ACC112 (cell line): Measurements from ENCODE around the gene KRTAP5-8.
"Not testable (repeated sequence)": the region's sequence is repeated elsewhere in the genome, so short reads cannot be mapped to it uniquely, and the experiment has no call there.

ENCODE experiments used
- H2AFZ ChIP-seq: fragments of 200-600 bp; sonication (generic); one replicate; pipeline ENCODE4 v1.6.0; 2017; ENCODE audit warnings: antibody characterized with exemption, low read length; ENCODE audit not compliant: unreplicated experiment
- H3K27ac ChIP-seq: fragments of 200-600 bp; sonication (generic); 2 replicates; pipeline ENCODE4 v1.5.1; 2014; ENCODE audit warnings: low read depth, mild to moderate bottlenecking, antibody characterized with exemption, low read length, moderate library complexity
- H3K27me3 ChIP-seq: fragments of 200-600 bp; sonication (generic); 2 replicates; pipeline ENCODE4 v1.6.1; 2014; ENCODE audit warnings: mild to moderate bottlenecking, antibody characterized with exemption, low read length, moderate library complexity, mixed read lengths; ENCODE audit not compliant: insufficient read depth
- H3K36me3 ChIP-seq: fragments of 200-600 bp; sonication (generic); 2 replicates; pipeline ENCODE4 v1.6.1; 2016; ENCODE audit warnings: mild to moderate bottlenecking, antibody characterized with exemption, low read length, moderate library complexity, mixed read lengths; ENCODE audit not compliant: insufficient read depth
- H3K4me1 ChIP-seq: fragments of 200-600 bp; sonication (generic); one replicate; pipeline ENCODE4 v1.6.1; 2016; ENCODE audit warnings: low read length, mixed read lengths; ENCODE audit not compliant: insufficient read depth, unreplicated experiment, control insufficient read depth
- H3K4me3 ChIP-seq: fragments of 200-600 bp; sonication (generic); 2 replicates; pipeline ENCODE4 v1.5.1; 2014; ENCODE audit warnings: mild to moderate bottlenecking, low read depth, low read length
- H3K79me2 ChIP-seq: fragments of 200-600 bp; sonication (generic); one replicate; pipeline ENCODE4 v1.6.0; 2016; ENCODE audit warnings: low read length; ENCODE audit not compliant: control insufficient read depth, unreplicated experiment, insufficient read depth

The KRTAP5-8 gene

GRCh38 chr11:71576688-71577465 lies 39.1 kb downstream of the KRTAP5-8 start:
- H3K79me2 ChIP-seq, H2AFZ ChIP-seq, H3K4me1 ChIP-seq, H3K36me3 ChIP-seq, H3K27ac ChIP-seq, H3K4me3 ChIP-seq: not testable (repeated sequence)
- H3K27me3 ChIP-seq = peaks cover 43% of the 10 kb centered on the region

DNA sequence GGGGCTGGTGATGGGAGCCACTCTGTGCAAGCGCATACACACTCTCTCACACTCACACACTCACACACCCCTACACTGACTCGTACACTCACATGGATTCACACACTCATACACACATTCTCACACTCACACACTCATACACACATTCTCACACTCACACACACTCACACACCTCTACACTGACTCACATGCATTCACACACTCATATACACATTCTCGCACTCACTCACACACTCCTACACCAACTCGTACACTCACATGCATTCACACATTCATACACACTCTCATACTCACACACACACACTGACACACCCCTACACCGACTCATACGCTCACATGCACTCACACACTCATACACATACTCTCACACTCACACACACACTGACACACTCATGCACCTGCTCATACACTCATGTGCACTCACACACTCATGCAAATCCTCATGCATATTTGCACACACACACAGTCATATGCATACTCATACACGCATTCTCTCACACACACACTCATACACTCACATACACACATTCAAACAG lies 39.7 kb downstream of the KRTAP5-8 start:
- H3K79me2 ChIP-seq = no peaks in the 10 kb centered on the region
- H3K27me3 ChIP-seq = peaks cover 48% of the 10 kb centered on the region
- H3K36me3 ChIP-seq = no peaks in the 10 kb centered on the region
- no peak overlapping the region for H3K27ac ChIP-seq
- no peak overlapping the region for H3K4me3 ChIP-seq
- no peak overlapping the region for H2AFZ ChIP-seq
- no peaks in the 10 kb centered on the region for H3K4me1 ChIP-seq

DNA sequence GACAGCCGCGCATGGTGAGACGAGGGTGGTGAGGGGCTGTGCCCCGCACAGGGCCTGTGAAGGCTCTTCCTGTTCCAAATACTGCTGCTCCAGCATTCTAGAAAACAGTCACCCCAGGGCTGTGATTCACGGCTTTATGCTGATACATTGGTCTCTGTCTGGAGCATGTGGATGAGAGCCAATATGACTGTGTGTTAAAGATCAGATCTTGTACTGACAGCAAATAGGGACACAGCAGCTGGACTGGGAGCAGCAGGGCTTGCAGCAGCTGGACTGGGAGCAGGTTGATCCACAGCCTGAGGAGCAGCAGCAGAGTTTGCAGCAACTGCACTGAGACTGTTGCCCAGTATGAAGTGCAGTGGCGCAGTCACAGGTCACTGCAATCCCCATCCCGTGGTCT lies 41.7 kb downstream of the KRTAP5-8 start:
- not testable (repeated sequence) for H3K27ac ChIP-seq, H2AFZ ChIP-seq, H3K4me1 ChIP-seq, H3K4me3 ChIP-seq, H3K79me2 ChIP-seq, H3K36me3 ChIP-seq
- H3K27me3 ChIP-seq = peaks cover 36% of the 10 kb centered on the region

GRCh38 chr11:71580057-71581003 lies 42.5 kb downstream of the KRTAP5-8 start:
- no peak overlapping the region for H3K4me3 ChIP-seq
- H3K4me1 ChIP-seq = no peaks in the 10 kb centered on the region
- H3K79me2 ChIP-seq = no peaks in the 10 kb centered on the region
- no peak overlapping the region for H2AFZ ChIP-seq
- no peak overlapping the region for H3K27ac ChIP-seq
- peaks cover 29% of the 10 kb centered on the region for H3K27me3 ChIP-seq
- H3K36me3 ChIP-seq = no peaks in the 10 kb centered on the region

DNA sequence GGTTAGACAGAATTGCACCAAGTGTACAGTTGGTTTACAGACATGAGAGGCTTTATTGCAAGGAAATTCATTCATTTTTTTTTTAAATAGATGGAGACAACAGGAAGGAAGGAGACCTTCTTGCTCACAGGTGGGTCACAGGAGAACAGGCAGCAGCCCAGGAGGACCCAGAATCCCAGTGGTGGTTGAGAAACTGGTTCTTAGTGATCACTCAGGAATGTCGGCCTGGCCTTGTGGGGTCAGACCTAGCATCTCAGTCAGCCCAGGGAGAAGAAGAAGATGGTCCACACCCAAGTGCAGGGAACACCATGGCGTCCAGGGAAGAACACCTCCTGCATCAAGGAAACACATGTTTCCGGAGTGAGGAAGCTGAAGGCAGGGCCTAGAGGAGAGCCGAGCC lies 44.0 kb downstream of the KRTAP5-8 start:
- H2AFZ ChIP-seq = no peak overlapping the region
- peaks cover 16% of the 10 kb centered on the region for H3K27me3 ChIP-seq
- H3K4me1 ChIP-seq = no peaks in the 10 kb centered on the region
- H3K36me3 ChIP-seq = no peaks in the 10 kb centered on the region
- H3K4me3 ChIP-seq = no peak overlapping the region
- no peak overlapping the region for H3K27ac ChIP-seq
- no peaks in the 10 kb centered on the region for H3K79me2 ChIP-seq

DNA sequence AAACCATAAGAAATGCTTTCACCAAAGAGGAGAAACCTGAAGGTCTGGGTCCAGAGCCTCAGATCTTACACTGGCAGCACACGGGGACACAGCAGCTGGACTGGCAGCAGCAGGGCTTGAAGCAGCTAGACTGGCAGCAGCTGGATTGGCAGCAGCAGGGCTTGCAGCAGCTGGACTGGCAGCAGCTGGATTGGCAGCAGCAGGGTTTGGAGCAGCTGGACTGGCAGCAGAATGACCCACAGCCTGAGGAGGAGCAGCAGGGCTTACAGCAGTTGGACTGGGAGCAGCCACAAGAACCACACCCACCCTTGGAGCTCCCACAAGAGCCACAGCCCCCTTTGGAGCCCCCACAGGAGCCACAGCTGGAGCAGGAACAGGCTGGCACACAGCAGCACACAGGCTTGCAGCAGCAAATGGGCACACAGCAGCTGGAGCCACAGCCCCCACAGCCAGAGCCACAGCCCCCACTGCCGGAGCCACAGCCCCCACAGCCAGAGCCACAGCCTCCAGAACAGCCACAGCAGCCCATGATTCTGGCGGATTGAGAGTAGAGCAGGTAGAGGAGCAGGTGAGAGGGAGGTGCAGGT lies 44.6 kb downstream of the KRTAP5-8 start, which contains the start of gene KRTAP5-11:
TSS of gene KRTAP5-11 (minus strand) at position 567 of the 587 bp plus-strand sequence. CDS start at position 529, 38 bp downstream.
- no peak within 1 kb of the TSS for H2AFZ ChIP-seq
- no peaks in the 10 kb centered on the region for H3K4me1 ChIP-seq
- no peaks in the 10 kb centered on the region for H3K36me3 ChIP-seq
- H3K4me3 ChIP-seq = no peak within 1 kb of the TSS
- peaks cover 16% of the 10 kb centered on the region for H3K27me3 ChIP-seq
- H3K79me2 ChIP-seq = no peaks in the 10 kb centered on the region
- no peak within 1 kb of the TSS for H3K27ac ChIP-seq

DNA sequence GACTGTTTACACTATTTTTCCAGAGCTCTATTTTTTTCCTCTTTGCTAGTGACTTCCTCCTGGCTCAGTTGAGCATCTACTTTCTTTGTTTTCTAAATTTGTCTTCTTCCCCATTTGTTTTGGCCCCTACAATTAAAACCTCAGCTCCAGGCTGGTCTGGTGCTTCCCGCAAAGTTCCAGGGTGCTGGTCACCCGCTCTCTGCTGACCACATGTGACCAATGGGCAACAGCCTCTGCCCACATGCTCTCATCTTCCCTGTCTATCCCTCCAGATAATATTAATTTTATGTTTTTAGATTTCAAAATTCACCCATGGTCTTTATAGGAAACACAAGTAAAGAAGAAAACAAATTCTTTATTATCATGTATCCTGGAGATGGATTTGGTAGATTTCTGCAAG lies 45.1 kb downstream of the KRTAP5-8 start:
- H2AFZ ChIP-seq, H3K27ac ChIP-seq, H3K4me3 ChIP-seq, H3K79me2 ChIP-seq, H3K36me3 ChIP-seq, H3K4me1 ChIP-seq: not testable (repeated sequence)
- H3K27me3 ChIP-seq = peaks cover 16% of the 10 kb centered on the region

DNA sequence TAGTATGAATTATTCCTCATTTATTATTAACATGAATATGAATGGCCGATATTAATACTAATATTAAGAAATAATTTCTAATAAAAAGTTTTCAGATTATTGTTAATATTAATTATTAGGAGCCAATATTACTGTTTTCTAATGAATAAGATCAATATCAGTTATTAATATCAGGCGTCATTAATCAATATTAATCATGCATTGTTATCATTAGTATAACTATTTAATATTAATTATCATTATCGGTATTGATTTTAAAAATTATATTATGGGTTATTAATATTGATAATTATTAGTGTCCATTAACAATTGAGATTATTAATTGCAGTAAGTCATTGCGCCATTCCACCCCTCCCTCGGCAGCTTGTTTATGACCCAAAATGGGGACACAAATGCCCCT lies 47.8 kb downstream of the KRTAP5-8 start:
- H2AFZ ChIP-seq, H3K4me1 ChIP-seq, H3K79me2 ChIP-seq, H3K27ac ChIP-seq, H3K4me3 ChIP-seq, H3K36me3 ChIP-seq: not testable (repeated sequence)
- H3K27me3 ChIP-seq = peaks cover 16% of the 10 kb centered on the region

DNA sequence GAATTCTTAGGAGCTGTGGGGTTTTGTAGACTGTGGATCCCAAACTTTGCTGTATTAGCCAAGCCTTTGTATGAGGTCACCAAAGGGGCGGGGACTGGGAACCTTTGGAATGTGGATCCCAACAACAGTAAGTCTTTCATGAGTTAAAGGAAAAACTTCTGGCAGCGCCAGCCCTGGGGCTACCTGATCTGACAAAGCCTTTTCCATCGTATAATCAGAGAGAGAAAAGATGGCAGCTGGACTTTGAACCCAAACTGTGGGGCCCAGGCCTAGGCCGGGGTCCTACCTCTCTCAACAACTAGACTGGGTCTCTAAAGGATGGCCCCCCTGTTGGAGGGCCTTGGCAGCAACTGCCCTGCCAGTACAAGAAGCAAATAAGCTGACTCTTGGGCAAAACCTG lies 50.5 kb downstream of the KRTAP5-8 start:
- not testable (repeated sequence) for H3K4me1 ChIP-seq, H3K36me3 ChIP-seq, H3K79me2 ChIP-seq, H3K27me3 ChIP-seq, H3K4me3 ChIP-seq, H2AFZ ChIP-seq, H3K27ac ChIP-seq
